ENCODE results near the gene FAM163A.

GRCh38 chr1:179745743-179746142, 2.7 kb downstream of the FAM163A start:
- TF ChIP-seq EZH2 (IDR thresholded peaks at IDR 0.05) (no peak), POLR2AphosphoS5 (IDR thresholded peaks at IDR 0.05; ENCODE audit: borderline replicate concordance, low read depth, low read length) (no peak)

Data from SK-N-MC (cell line).